Measurements from ENCODE around the gene MAPK1IP1L. TPM values are rescaled to one million over a fixed set of nuclear protein-coding genes. Genes with fewer than 3 reads are reported as not detected.
"Not testable (repeated sequence)": the region's sequence is repeated elsewhere in the genome, so short reads cannot be mapped to it uniquely, and the experiment has no call there.

MAPK1IP1L gene
- total RNA-seq, 4 donors from 2014 or later = 25.3 to 54.0 (median 41.9) TPM

DNA sequence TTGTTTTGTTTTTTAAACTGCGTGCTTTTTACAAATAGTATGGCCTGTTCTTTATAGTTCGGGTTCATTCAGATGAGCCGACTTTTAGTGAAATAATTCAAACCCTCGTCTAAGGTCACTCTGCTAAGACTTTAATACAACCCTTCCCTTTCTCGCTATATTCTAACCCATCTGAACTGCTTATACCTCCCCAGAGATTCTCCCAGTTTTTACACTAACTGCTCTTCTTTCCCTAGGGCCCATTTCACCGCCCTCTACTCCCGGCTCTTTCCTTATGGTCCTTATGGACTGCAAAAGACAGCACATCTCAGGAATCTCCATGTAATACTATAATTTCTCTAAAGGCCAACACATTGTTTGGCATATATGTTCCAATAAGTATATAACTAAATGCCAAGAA is 2.1 kb downstream of the MAPK1IP1L start:
- no peak for TF ChIP-seq EP300 (IDR thresholded peaks at IDR 0.05)
- TF ChIP-seq, protein P1, sequence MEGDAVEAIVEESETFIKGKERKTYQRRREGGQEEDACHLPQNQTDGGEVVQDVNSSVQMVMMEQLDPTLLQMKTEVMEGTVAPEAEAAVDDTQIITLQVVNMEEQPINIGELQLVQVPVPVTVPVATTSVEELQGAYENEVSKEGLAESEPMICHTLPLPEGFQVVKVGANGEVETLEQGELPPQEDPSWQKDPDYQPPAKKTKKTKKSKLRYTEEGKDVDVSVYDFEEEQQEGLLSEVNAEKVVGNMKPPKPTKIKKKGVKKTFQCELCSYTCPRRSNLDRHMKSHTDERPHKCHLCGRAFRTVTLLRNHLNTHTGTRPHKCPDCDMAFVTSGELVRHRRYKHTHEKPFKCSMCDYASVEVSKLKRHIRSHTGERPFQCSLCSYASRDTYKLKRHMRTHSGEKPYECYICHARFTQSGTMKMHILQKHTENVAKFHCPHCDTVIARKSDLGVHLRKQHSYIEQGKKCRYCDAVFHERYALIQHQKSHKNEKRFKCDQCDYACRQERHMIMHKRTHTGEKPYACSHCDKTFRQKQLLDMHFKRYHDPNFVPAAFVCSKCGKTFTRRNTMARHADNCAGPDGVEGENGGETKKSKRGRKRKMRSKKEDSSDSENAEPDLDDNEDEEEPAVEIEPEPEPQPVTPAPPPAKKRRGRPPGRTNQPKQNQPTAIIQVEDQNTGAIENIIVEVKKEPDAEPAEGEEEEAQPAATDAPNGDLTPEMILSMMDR (IDR thresholded peaks at IDR 0.05) = no peak
- TF ChIP-seq POLR2A (IDR thresholded peaks at IDR 0.05) = no peak
- no peaks in the 10 kb centered on the region for H3K27me3 ChIP-seq
- 69 to 72% methylated on average over 7 of the region's 7 CpGs for WGBS, 2 donors
- peaks cover 0 to 17% (median 0%) of the 10 kb centered on the region in 3 donors for H3K36me3 ChIP-seq
- H3K4me3 ChIP-seq = no peak overlapping the region
- H3K4me1 ChIP-seq = peaks cover 0 to 53% (median 14%) of the 10 kb centered on the region in 4 donors
- peak overlapping the region in 1 of 4 donors; percentile 98 for H3K27ac ChIP-seq
- no peak for DNase-seq (ENCODE audit: low spot score in 2 of 2)
- H3K9me3 ChIP-seq = no peaks in the 10 kb centered on the region

DNA sequence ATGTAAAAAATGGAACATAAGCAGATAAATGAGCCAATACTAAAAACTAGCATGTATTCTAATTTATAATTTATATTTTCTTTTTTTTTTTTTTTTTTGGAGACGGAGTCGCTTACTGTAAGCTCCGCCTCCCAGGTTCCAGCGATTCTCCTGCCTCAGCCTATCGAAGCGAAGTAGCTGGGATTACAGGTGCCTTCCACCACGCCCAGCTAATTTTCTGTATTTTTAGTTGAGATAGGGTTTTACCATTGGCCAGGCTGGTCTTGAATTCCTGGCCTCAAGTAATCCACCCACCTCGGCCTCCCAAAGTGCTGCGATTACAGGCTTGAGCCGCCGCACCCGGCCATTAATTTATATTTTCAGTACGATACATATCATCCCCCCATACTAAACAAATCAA is 2.7 kb downstream of the MAPK1IP1L start:
- peaks cover 0 to 53% (median 14%) of the 10 kb centered on the region in 4 donors for H3K4me1 ChIP-seq
- no peaks in the 10 kb centered on the region for H3K27me3 ChIP-seq
- H3K9me3 ChIP-seq = no peaks in the 10 kb centered on the region
- no peak for DNase-seq (ENCODE audit: low spot score in 2 of 2)
- 97 to 99% methylated on average over 13 of the region's 13 CpGs for WGBS, 2 donors
- H3K27ac ChIP-seq = no peak overlapping the region
- H3K36me3 ChIP-seq = peaks cover 0 to 17% (median 0%) of the 10 kb centered on the region in 3 donors
- TF ChIP-seq POLR2A (IDR thresholded peaks at IDR 0.05) = no peak
- TF ChIP-seq EP300 (IDR thresholded peaks at IDR 0.05) = no peak
- TF ChIP-seq, protein P1 (IDR thresholded peaks at IDR 0.05) = no peak
- H3K4me3 ChIP-seq = no peak overlapping the region

DNA sequence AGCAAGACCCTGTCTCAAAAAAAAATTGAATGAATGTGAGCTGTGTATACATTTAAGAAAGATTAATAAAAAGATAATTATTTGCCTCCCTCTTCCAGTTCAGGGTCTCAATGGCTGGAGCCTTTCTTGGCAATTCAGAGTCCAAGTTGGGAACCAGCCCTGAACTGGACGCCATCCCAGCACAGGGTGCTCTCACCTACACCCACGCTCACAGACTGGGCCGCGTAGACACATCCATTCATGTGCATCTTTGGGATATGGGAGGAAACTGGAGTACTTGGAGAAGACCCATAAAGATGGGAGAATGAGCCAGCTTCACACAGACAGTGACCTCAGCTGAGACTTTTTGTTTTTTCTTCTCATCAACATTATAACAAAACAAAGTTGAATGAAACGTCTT is 6.5 kb downstream of the MAPK1IP1L start:
- Histone ChIP-seq H3K27ac (no peak overlapping the region), H3K36me3 (peaks cover 0 to 24% (median 2%) of the 10 kb centered on the region in 3 donors), H3K9me3 (no peaks in the 10 kb centered on the region), H3K4me3 (no peak overlapping the region), H3K27me3 (no peaks in the 10 kb centered on the region), H3K4me1 (peaks cover 0 to 61% (median 9%) of the 10 kb centered on the region in 4 donors)
- TF ChIP-seq, protein P1 (IDR thresholded peaks at IDR 0.05) = no peak
- no peak for TF ChIP-seq EP300 (IDR thresholded peaks at IDR 0.05)
- TF ChIP-seq POLR2A (IDR thresholded peaks at IDR 0.05) = no peak
- WGBS, 2 donors = 70 to 85% methylated on average over 5 of the region's 5 CpGs
- DNase-seq (ENCODE audit: low spot score in 2 of 2) = no peak

DNA sequence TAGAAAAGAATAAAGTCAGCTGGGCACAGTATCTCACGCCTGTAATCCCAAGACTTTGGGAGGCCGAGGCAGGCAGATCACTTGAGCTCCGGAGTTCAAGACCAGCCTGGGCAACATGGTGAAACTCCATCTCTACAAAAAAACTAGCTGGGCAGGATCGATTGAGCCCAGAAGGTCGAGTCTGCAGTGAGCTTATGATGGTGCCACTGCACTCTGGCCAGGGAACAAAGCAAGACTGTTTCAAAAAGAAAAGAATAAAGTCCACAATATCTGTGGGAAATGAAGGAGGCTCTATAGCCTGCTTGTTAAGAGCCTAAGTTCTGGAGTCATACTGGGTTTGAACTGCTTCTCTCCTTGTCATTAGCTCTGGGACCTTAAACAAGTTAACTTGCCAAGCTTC is 7.9 kb downstream of the MAPK1IP1L start:
- no peak overlapping the region for H3K27ac ChIP-seq
- H3K4me3 ChIP-seq = no peak overlapping the region
- peaks cover 0 to 50% (median 3%) of the 10 kb centered on the region in 4 donors for H3K4me1 ChIP-seq
- no peaks in the 10 kb centered on the region for H3K27me3 ChIP-seq
- H3K36me3 ChIP-seq = peaks cover 0 to 38% (median 7%) of the 10 kb centered on the region in 3 donors
- TF ChIP-seq, protein P1 (IDR thresholded peaks at IDR 0.05) = no peak
- TF ChIP-seq POLR2A (IDR thresholded peaks at IDR 0.05) = no peak
- no peak for TF ChIP-seq EP300 (IDR thresholded peaks at IDR 0.05)
- WGBS, 2 donors = 73 to 78% methylated on average over 5 of the region's 5 CpGs
- no peak for DNase-seq (ENCODE audit: low spot score in 2 of 2)
- H3K9me3 ChIP-seq = no peaks in the 10 kb centered on the region

DNA sequence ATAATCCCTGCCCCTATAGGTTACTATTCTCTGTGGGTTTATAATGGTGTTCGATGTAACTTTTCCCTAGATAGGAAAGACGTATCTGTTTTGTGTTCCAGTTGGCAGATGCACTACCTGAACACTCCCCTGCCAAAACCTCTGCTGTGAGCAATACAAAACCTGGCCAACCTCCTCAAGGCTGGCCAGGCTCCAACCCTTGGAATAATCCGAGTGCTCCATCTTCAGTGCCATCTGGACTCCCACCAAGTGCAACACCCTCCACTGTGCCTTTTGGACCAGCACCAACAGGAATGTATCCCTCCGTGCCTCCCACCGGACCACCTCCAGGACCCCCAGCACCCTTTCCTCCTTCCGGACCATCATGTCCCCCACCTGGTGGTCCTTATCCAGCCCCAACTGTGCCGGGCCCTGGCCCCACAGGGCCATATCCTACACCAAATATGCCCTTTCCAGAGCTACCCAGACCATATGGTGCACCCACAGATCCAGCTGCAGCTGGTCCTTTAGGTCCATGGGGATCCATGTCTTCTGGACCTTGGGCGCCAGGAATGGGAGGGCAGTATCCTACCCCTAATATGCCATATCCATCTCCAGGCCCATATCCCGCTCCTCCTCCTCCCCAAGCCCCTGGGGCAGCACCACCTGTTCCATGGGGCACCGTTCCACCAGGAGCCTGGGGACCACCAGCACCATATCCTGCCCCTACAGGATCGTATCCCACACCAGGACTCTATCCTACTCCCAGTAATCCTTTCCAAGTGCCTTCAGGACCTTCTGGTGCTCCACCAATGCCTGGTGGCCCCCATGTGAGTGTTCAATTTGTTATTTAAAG is 11.3 kb downstream of the MAPK1IP1L start:
- Histone ChIP-seq H3K27me3 (no peaks in the 10 kb centered on the region), H3K4me3 (no peak overlapping the region), H3K4me1 (peaks cover 0 to 44% (median 3%) of the 10 kb centered on the region in 4 donors), H3K27ac (peak overlapping the region in 1 of 4 donors; percentile 42), H3K36me3 (peaks cover 0 to 50% (median 7%) of the 10 kb centered on the region in 3 donors), H3K9me3 (no peaks in the 10 kb centered on the region)
- no peak for DNase-seq (ENCODE audit: low spot score in 2 of 2)
- TF ChIP-seq, protein P1 (IDR thresholded peaks at IDR 0.05) = no peak
- no peak for TF ChIP-seq POLR2A (IDR thresholded peaks at IDR 0.05)
- TF ChIP-seq EP300 (IDR thresholded peaks at IDR 0.05) = no peak
- WGBS, 2 donors = 72 to 80% methylated on average over 11 of the region's 11 CpGs

DNA sequence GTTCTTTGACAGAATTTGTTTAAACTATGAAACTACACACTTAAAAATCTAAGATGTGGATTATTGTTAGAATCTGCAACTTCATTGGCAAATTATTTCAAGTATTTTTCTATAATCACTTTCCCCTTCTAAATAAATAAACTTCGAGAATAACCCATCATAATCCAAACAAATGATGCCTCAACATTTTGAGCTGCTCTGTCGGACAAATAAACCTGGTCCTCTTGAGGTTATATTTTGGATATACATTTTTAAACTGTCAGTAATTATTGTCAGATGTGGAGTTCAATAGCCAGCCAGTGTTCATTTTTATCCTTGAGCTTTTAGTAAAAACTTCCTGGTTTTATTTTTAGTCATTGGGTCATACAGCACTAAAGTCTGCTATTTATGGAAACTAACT is 13.4 kb downstream of the MAPK1IP1L start:
- Histone ChIP-seq H3K27ac (peak overlapping the region in 1 of 4 donors; percentile 1), H3K4me1 (peaks cover 0 to 31% (median 3%) of the 10 kb centered on the region in 4 donors), H3K36me3 (peaks cover 0 to 47% (median 7%) of the 10 kb centered on the region in 3 donors)
- 51 to 65% methylated on average over 2 of the region's 2 CpGs for WGBS, 2 donors
- H3K27me3 ChIP-seq; H3K9me3 ChIP-seq; DNase-seq (ENCODE audit: low spot score in 2 of 2); H3K4me3 ChIP-seq: not testable (repeated sequence)

All from tibial nerve (tissue), 4 donors.